Stimulated activated naive CD8-positive, alpha-beta T cell treated with anti-CD3 and anti-CD28 coated beads, Interleukin-15, amount 100 ng/mL, for 72 hours (primary cell): ENCODE data around the gene PDE6G.

Source experiments
- ATAC-seq: fragments of 150-1000 bp; cut with Tn5 transposase; 2 replicates; pipeline ENCODE4 v1.10.0; 2021; ENCODE audit warnings: mild to moderate bottlenecking, moderate library complexity
- DNase-seq, 2 donors: peaks; one replicate each; pipeline ENCODE4 v3.0.0; 2021 to 2022
- H3K27ac Mint-ChIP-seq, 2 donors: one replicate each; pipeline ENCODE4 v1.8.0; 2022; ENCODE audit warnings: mild to moderate bottlenecking in 2 of 2, mixed read lengths in 2 of 2, moderate library complexity in 2 of 2
- H3K27me3 Mint-ChIP-seq: one replicate; pipeline ENCODE4 v1.8.0; 2022; ENCODE audit warnings: mixed read lengths
- H3K4me1 Mint-ChIP-seq: one replicate; pipeline ENCODE4 v1.8.0; 2022; ENCODE audit warnings: mild to moderate bottlenecking, mixed read lengths
- H3K4me3 Mint-ChIP-seq, 2 donors: one replicate each; pipeline ENCODE4 v1.8.0; 2022; ENCODE audit warnings: mild to moderate bottlenecking in 2 of 2, mixed read lengths in 2 of 2, moderate library complexity in 1 of 2
- H3K9me3 Mint-ChIP-seq, 2 donors: one replicate each; pipeline ENCODE4 v1.8.0; 2022; ENCODE audit warnings: mixed read lengths in 2 of 2

The PDE6G gene

DNA sequence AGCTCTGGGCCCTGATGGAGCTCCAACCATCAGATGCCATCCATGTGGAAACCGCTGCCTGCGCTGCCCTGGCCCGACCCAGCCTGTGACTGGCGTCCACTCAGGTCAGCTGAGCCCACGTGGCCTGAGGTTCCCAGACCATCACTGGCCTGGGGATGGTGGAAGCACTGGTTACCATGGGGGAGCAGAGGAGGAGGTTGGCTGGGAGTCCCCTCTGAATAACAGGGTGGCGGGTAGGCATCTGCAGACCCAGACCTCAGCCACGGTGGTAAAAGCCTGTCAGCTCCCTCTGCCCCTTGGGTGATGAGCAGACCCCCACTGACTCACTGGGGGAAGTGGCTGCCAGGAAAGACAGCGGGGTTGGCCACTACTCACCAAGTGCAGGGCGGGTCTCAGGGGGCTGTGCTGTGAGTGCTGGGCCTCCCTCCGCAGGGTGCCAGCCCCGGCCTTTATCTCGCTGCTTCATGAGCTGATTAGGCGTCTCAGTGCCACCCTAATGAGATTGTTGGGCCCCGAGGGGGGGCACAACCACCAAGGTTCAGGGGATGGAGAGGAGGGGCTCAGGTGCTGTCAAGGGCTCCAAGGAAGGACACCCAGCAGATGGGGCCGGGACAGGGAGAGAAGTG lies at the start of gene PDE6G:
Gene PDE6G (minus strand): TSS at position 425 of the 626 bp plus-strand sequence. CDS start 3,237 bp downstream, outside the sequence.
- no peak for ATAC-seq
- Mint-ChIP-seq H3K4me3 (no peak within 1 kb of the TSS), H3K27me3 (peaks cover 10% of the 10 kb centered on the region), H3K27ac (peak within 1 kb of the TSS in 1 of 2 donors; percentile 74), H3K9me3 (no peaks in the 10 kb centered on the region), H3K4me1 (peaks cover 40% of the 10 kb centered on the region)
- DNase-seq = no peak

GRCh38 chr17:81705518-81706231 lies 49.3 kb upstream of the PDE6G start:
- Mint-ChIP-seq H3K4me1 (peaks cover 67% of the 10 kb centered on the region), H3K27ac (peak overlapping the region; percentile 11 to 45), H3K9me3 (no peaks in the 10 kb centered on the region), H3K27me3 (no peaks in the 10 kb centered on the region), H3K4me3 (peak overlapping the region in 1 of 2 donors; percentile 30)
- no peak for ATAC-seq
- no peak for DNase-seq

- DNase-seq (peak in 1 of 2 donors; percentile 47), ATAC-seq (peak; percentile 24)
- Mint-ChIP-seq H3K9me3 (no peaks in the 10 kb centered on the region), H3K27ac (peak overlapping the region; percentile 40 to 67), H3K4me1 (peaks cover 61% of the 10 kb centered on the region), H3K27me3 (no peaks in the 10 kb centered on the region), H3K4me3 (peak overlapping the region; percentile 94 to 97)
Measured at GRCh38 chr17:81703747-81704654, 47.7 kb upstream of the PDE6G start.

DNA sequence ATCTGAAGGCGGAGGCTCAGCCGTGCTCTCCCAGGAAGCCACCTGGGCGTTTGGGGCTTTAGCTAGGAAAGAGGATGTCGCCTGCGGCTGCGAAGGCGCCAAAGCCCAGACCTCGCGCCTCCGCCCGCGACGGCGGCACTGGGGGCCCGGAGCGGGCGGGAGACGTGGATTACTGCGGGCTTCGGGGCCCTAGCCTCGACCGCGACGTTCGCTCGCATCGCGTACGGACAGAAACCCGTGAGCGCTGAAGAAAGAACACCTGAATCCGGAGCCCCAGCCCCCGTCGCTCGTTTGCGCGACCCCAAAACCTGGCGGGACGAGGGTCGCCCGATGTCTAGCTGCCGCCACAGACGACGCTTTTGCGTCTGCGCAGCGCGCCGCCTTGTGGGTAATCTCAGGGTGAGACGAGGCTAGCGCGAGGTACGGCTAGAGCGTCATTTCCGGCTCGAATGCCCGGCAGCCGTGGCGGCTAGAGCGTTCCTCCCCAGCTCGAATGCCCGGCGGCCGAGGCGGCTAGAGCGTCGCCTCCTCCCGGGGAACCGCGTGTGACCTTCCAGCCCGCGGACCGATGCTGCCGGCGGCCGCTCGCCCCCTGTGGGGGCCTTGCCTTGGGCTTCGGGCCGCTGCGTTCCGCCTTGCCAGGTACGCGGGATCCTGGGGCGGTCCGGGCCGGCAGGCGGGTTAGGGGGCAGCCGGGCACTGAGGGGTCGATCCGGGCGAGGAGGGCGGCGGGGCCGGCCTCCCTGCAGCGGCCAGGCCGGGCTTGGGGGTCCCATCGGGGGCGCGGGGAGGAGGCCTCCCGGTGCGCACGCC lies 46.8 kb upstream of the PDE6G start, which contains the start of gene MRPL12:
Gene MRPL12 (plus strand): TSS at position 434 of the 813 bp plus-strand sequence. CDS start 135 bp downstream, at position 569.
- Mint-ChIP-seq H3K27ac (peak within 1 kb of the TSS; percentile 98 to 99), H3K4me1 (peaks cover 61% of the 10 kb centered on the region), H3K4me3 (peak within 1 kb of the TSS; percentile 94 to 97), H3K9me3 (no peaks in the 10 kb centered on the region), H3K27me3 (no peaks in the 10 kb centered on the region)
- DNase-seq = peak; percentile 85 to 89
- ATAC-seq = peak; percentile 92

DNA sequence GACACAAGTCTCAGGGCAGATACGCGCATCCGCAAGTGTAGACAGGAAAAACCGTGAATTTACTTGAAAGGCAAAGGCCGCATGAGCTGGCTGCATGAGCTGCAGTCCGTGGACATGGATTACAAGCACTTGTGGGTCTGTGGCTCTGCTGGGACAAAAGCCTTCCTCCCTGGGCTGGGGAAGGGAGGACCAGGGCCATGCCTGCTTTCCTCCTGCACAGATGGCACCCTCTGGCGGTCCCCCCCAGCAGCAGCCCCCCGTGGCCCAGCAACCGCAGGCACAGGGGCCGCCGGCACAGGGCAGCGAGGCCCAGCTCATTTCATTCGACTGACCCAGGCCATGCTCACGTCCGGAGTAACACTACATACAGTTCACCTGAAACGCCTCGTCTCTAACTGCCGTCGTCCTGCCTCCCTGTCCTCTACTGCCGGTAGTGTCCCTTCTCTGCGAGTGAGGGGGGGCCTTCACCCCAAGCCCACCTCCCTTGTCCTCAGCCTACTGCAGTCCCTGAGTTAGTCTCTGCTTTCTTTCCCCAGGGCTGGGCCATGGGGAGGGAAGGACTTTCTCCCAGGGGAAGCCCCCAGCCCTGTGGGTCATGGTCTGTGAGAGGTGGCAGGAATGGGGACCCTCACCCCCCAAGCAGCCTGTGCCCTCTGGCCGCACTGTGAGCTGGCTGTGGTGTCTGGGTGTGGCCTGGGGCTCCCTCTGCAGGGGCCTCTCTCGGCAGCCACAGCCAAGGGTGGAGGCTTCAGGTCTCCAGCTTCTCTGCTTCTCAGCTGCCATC lies 45.1 kb upstream of the PDE6G start:
- Mint-ChIP-seq H3K27me3 (no peaks in the 10 kb centered on the region), H3K4me1 (peaks cover 61% of the 10 kb centered on the region), H3K27ac (peak overlapping the region; percentile 87 to 99), H3K9me3 (no peaks in the 10 kb centered on the region), H3K4me3 (peak overlapping the region; percentile 94 to 97)
- DNase-seq = no peak
- no peak for ATAC-seq

- ATAC-seq = no peak
- DNase-seq = no peak
- Mint-ChIP-seq H3K9me3 (no peaks in the 10 kb centered on the region), H3K4me3 (peak overlapping the region; percentile 41 to 97), H3K27me3 (no peaks in the 10 kb centered on the region), H3K27ac (peak overlapping the region in 1 of 2 donors; percentile 99), H3K4me1 (peaks cover 52% of the 10 kb centered on the region)
Measured at GRCh38 chr17:81700353-81701287, 44.3 kb upstream of the PDE6G start.

GRCh38 chr17:81697261-81698044 lies 41.1 kb upstream of the PDE6G start:
- Mint-ChIP-seq H3K27me3 (no peaks in the 10 kb centered on the region), H3K4me1 (peaks cover 33% of the 10 kb centered on the region), H3K9me3 (no peaks in the 10 kb centered on the region), H3K4me3 (no peak overlapping the region), H3K27ac (no peak overlapping the region)
- DNase-seq (no peak), ATAC-seq (no peak)

GRCh38 chr17:81696218-81696941 lies 40.0 kb upstream of the PDE6G start:
- ATAC-seq (peak; percentile 22), DNase-seq (no peak)
- Mint-ChIP-seq H3K9me3 (no peaks in the 10 kb centered on the region), H3K4me1 (peaks cover 23% of the 10 kb centered on the region), H3K27ac (no peak overlapping the region), H3K4me3 (no peak overlapping the region), H3K27me3 (no peaks in the 10 kb centered on the region)

- Mint-ChIP-seq H3K27me3 (no peaks in the 10 kb centered on the region), H3K9me3 (no peaks in the 10 kb centered on the region), H3K4me1 (peaks cover 17% of the 10 kb centered on the region), H3K27ac (no peak overlapping the region), H3K4me3 (no peak overlapping the region)
- ATAC-seq = peak; percentile 14
- no peak for DNase-seq
Measured at GRCh38 chr17:81695801-81696200, 39.5 kb upstream of the PDE6G start.

DNA sequence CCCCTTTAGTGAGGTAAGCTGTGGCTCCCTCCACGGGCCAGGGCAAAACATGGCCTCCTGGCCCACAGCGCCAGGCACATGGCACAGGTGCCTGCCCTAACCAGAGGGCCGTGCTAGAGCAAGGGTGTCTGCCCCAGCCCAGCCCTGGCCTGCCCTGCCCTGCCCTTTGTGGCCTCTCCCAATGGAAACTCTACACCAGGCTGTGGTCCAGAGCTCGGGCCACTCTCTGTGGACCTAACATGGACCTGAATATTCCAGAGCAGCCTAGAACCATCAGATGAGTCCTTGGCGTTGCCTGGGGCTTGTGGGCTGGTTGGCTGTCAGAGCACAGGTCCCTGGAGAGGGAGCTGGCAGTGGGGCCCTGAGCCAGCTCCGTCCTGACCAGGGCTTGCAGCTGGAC lies 38.9 kb upstream of the PDE6G start:
- Mint-ChIP-seq H3K4me1 (peaks cover 11% of the 10 kb centered on the region), H3K4me3 (no peak overlapping the region), H3K27ac (no peak overlapping the region), H3K27me3 (no peaks in the 10 kb centered on the region), H3K9me3 (no peaks in the 10 kb centered on the region)
- no peak for ATAC-seq
- no peak for DNase-seq

- H3K4me1 Mint-ChIP-seq = peaks cover 11% of the 10 kb centered on the region
- no peak overlapping the region for H3K27ac Mint-ChIP-seq
- DNase-seq = no peak
Measured at GRCh38 chr17:81694810-81695209, 38.5 kb upstream of the PDE6G start.

DNA sequence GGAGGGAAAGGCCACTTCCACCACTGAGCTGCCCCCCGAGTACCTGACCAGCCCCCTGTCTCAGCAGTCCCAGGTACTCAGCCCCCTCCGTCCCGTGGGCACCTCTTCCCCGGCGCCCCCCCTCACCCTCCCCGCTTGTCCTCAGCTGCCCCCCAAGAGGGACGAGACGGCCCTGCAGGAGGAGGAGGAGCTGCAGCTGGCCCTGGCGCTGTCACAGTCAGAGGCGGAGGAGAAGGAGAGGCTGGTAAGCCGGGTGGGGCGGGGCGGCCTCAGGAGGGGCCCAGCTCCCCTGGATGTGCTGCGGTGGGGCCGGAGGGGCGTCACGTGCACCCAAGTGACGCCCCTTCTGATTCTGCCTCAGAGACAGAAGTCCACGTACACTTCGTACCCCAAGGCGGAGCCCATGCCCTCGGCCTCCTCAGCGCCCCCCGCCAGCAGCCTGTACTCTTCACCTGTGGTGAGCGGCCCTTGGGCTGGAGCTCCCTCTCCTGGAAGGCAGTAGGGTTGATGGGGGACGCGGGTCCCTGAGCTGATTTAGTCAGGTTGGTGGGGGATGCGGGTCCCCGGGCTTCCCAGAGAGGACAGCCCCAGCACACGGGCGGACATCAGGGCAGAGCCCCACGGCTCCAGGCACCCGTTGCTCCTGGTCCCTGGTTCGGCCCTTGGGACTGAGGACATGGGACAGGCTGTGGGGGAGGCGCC lies 37.3 kb upstream of the PDE6G start:
- Mint-ChIP-seq H3K27me3 (no peaks in the 10 kb centered on the region), H3K27ac (peak overlapping the region in 1 of 2 donors; percentile 59), H3K4me1 (peaks cover 20% of the 10 kb centered on the region), H3K4me3 (no peak overlapping the region), H3K9me3 (no peaks in the 10 kb centered on the region)
- ATAC-seq (peak; percentile 17), DNase-seq (no peak)

More at GRCh38 chr17:81694810-81695209, 38.5 kb upstream of the PDE6G start:
- ATAC-seq = no peak
- no peak overlapping the region for H3K4me3 Mint-ChIP-seq
- no peaks in the 10 kb centered on the region for H3K27me3 Mint-ChIP-seq
- no peaks in the 10 kb centered on the region for H3K9me3 Mint-ChIP-seq
